SU-DHL-6 (cell line): Measurements from ENCODE around the gene AGFG1.

ENCODE experiments used
- H2AFZ ChIP-seq: fragments of 200-600 bp; sonication (generic); 2 replicates; pipeline ENCODE4 v1.6.1; 2014; ENCODE audit warnings: low read depth, mild to moderate bottlenecking, moderate library complexity, mixed read lengths, antibody characterized with exemption, low read length; ENCODE audit not compliant: severe bottlenecking
- H3F3A ChIP-seq: fragments of 200-600 bp; shearing (Covaris generic); 2 replicates; pipeline ENCODE4 v1.6.0; 2016; ENCODE audit warnings: antibody characterized with exemption, mild to moderate bottlenecking; ENCODE audit not compliant: insufficient read depth
- H3K27ac ChIP-seq: fragments of 200-600 bp; sonication (generic); 2 replicates; pipeline ENCODE4 v1.5.1; 2016; ENCODE audit warnings: low read depth, mild to moderate bottlenecking, low read length, moderate library complexity, mixed read lengths
- H3K27me3 ChIP-seq: fragments of 200-600 bp; sonication (generic), shearing (Covaris generic); 2 replicates; pipeline ENCODE4 v1.6.0; 2014; ENCODE audit warnings: mild to moderate bottlenecking, low read length
- H3K36me3 ChIP-seq: fragments of 200-600 bp; sonication (generic); 2 replicates; pipeline ENCODE4 v1.6.1; 2014; ENCODE audit warnings: mild to moderate bottlenecking, low read length, mixed read lengths
- H3K4me2 ChIP-seq: fragments of 300-600, 200-600 bp; shearing (Covaris generic), sonication (generic); 2 replicates; pipeline ENCODE4 v1.6.0; 2014; ENCODE audit warnings: low read length, low read depth, mild to moderate bottlenecking; ENCODE audit not compliant: poor library complexity, severe bottlenecking
- H3K4me3 ChIP-seq: fragments of 200-600 bp; sonication (generic); 2 replicates; pipeline ENCODE4 v1.5.1; 2014; ENCODE audit warnings: antibody characterized with exemption, low read length, mild to moderate bottlenecking, mixed read lengths; ENCODE audit not compliant: insufficient read depth, poor library complexity, severe bottlenecking
- H3K79me2 ChIP-seq: fragments of 200-600 bp; sonication (generic); 2 replicates; pipeline ENCODE4 v1.6.1; 2014; ENCODE audit warnings: mild to moderate bottlenecking, low read length, moderate library complexity; ENCODE audit not compliant: insufficient read depth
- H3K9ac ChIP-seq: fragments of 200-600 bp; sonication (generic); 2 replicates; pipeline ENCODE4 v1.7.0; 2014; ENCODE audit warnings: mild to moderate bottlenecking, low read length
- H3K9me2 ChIP-seq: fragments of 200-600 bp; sonication (generic); replicated peaks from 2 replicates; pipeline ENCODE4 v1.6.1; 2014; ENCODE audit warnings: low read length; ENCODE audit not compliant: insufficient read depth
- H3K9me3 ChIP-seq: fragments of 200-600 bp; sonication (generic); 2 replicates; pipeline ENCODE4 v1.6.1; 2014; ENCODE audit warnings: low read length, mixed read lengths; ENCODE audit not compliant: insufficient read depth
- H4K20me1 ChIP-seq: fragments of 200-600 bp; sonication (generic); 2 replicates; pipeline ENCODE4 v1.6.1; 2014; ENCODE audit warnings: low read depth, mild to moderate bottlenecking, antibody characterized with exemption, low read length, moderate library complexity, mixed read lengths
- EZH2phosphoT487 ChIP-seq: fragments of 200-600 bp; sonication (generic), shearing (Covaris generic); conservative IDR thresholded peaks from 2 replicates; pipeline ENCODE4 v1.6.1; 2018; ENCODE audit warnings: mild to moderate bottlenecking, antibody characterized with exemption, low read length, moderate library complexity, mixed read lengths
- TF ChIP-seq, protein P1 (sequence below): fragments of 200-600 bp; sonication (generic); IDR thresholded peaks from one replicate; pipeline ENCODE4 v1.5.1; 2017; ENCODE audit warnings: antibody characterized with exemption, mild to moderate bottlenecking, low read length, moderate library complexity; ENCODE audit not compliant: insufficient read depth, poor library complexity, severe bottlenecking

AGFG1 gene

DNA sequence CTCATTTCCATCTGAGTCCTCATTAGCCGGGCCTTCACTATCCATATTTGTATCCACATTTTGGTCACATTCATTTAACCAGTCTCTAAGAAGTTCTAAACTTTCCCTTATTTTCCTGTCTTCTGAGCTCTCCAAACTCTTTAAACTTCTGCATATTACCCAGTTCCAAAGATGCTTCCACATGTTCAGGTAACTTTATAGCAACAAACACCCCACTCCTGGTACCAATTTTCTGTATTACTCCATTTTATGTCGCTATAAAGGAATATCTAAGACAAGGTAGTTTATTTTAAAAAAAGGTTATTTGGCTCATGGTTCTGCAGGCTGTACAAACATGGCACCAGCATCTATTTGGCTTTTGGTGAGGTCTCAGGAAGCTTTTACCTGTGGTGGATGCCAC is 38.8 kb upstream of the AGFG1 start:
- H3K9ac ChIP-seq: no peak overlapping the region
- no peaks in the 10 kb centered on the region for H3K79me2 ChIP-seq
- peaks cover 6% of the 10 kb centered on the region; the same call in 1 of the 2 replicates for H3K9me3 ChIP-seq
- H3K36me3 ChIP-seq: no peaks in the 10 kb centered on the region
- no peaks in the 10 kb centered on the region for H3K27me3 ChIP-seq
- H4K20me1 ChIP-seq: no peaks in the 10 kb centered on the region
- TF ChIP-seq, protein P1, sequence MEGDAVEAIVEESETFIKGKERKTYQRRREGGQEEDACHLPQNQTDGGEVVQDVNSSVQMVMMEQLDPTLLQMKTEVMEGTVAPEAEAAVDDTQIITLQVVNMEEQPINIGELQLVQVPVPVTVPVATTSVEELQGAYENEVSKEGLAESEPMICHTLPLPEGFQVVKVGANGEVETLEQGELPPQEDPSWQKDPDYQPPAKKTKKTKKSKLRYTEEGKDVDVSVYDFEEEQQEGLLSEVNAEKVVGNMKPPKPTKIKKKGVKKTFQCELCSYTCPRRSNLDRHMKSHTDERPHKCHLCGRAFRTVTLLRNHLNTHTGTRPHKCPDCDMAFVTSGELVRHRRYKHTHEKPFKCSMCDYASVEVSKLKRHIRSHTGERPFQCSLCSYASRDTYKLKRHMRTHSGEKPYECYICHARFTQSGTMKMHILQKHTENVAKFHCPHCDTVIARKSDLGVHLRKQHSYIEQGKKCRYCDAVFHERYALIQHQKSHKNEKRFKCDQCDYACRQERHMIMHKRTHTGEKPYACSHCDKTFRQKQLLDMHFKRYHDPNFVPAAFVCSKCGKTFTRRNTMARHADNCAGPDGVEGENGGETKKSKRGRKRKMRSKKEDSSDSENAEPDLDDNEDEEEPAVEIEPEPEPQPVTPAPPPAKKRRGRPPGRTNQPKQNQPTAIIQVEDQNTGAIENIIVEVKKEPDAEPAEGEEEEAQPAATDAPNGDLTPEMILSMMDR: no peak
- TF ChIP-seq EZH2phosphoT487: no peak
- no peak overlapping the region for H3K4me2 ChIP-seq
- H3K4me3 ChIP-seq: no peak overlapping the region
- no peaks in the 10 kb centered on the region for H3K9me2 ChIP-seq
- H2AFZ ChIP-seq: no peak overlapping the region
- H3K27ac ChIP-seq: no peak overlapping the region
- no peaks in the 10 kb centered on the region for H3F3A ChIP-seq

DNA sequence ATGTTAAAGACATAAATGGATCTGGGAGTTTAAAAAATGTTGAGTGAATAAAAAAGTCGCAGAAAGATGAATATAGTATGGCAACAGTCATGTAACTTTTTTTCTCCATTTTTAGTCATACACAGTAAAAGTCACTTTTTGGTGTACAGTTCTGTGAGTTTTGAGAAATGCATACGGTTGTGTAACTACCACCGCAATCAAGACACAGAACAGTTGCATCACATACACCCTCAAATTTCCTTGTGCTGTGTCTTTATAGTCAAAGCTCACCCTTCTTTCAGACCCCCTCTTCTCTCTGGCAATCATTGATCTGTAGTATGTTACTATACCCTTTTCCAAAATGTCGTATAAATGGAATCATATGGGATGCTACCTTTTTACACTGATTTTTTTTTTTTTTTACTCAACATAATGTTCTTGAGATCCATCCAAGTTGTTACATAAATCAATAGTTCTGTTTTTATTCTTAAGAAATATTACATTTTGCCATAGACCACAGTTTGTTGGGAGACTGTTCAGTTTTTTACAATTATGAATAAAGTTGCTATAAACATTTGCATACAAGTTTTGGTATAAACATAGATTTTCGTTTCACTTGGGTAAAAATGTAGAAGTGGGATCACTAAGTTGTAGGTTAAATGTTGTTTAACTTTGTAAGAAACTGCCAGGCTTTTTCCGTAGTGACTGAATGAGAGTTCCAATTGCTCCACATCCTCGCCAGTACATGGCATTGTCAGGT is 35.4 kb upstream of the AGFG1 start:
- Histone ChIP-seq H3K36me3 (no peaks in the 10 kb centered on the region), H2AFZ (no peak overlapping the region), H3K4me2 (no peak overlapping the region), H3K9me3 (peaks cover 6% of the 10 kb centered on the region; the same call in 1 of the 2 replicates), H3K27me3 (no peaks in the 10 kb centered on the region), H4K20me1 (no peaks in the 10 kb centered on the region), H3K9ac (no peak overlapping the region), H3K4me3 (no peak overlapping the region), H3K79me2 (no peaks in the 10 kb centered on the region), H3K27ac (no peak overlapping the region), H3K9me2 (no peaks in the 10 kb centered on the region), H3F3A (no peaks in the 10 kb centered on the region)
- TF ChIP-seq, protein P1: no peak
- TF ChIP-seq EZH2phosphoT487: no peak

DNA sequence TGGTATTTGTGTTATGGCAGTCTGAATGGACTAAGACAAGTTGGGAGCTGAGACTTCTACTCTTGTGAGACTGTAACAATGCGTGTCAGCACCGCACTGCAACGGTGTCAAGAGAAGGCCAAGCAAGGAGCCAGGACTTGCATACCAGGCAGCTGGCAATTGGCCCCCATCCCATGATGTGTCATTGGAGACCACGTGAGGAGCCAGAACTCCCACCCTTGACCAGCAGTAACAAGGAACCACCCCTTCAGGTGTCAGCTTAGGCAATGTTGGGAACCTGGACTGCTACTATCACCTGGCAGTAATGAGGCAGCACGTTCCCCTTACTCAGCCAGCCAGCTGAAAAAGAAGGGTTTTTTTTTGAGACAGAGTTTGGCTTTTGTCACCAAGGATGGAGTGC is 32.7 kb upstream of the AGFG1 start:
- H3K9me3 ChIP-seq: no peaks in the 10 kb centered on the region
- H3K4me3 ChIP-seq: no peak overlapping the region
- H4K20me1 ChIP-seq: no peaks in the 10 kb centered on the region
- H2AFZ ChIP-seq: no peak overlapping the region
- H3K9ac ChIP-seq: no peak overlapping the region
- no peak overlapping the region for H3K4me2 ChIP-seq
- TF ChIP-seq, protein P1: no peak
- TF ChIP-seq EZH2phosphoT487: no peak
- no peaks in the 10 kb centered on the region for H3K79me2 ChIP-seq
- no peaks in the 10 kb centered on the region for H3F3A ChIP-seq
- H3K27me3 ChIP-seq: no peaks in the 10 kb centered on the region
- no peak overlapping the region for H3K27ac ChIP-seq
- no peaks in the 10 kb centered on the region for H3K36me3 ChIP-seq
- H3K9me2 ChIP-seq: no peaks in the 10 kb centered on the region
